Type B pancreatic cell (in vitro differentiated cells): ENCODE measurements around the gene SEC24C. TPM values are rescaled to one million over a fixed set of nuclear protein-coding genes. Genes with fewer than 3 reads are reported as not detected.
"Not testable (repeated sequence)": the region's sequence is repeated elsewhere in the genome, so short reads cannot be mapped to it uniquely, and the experiment has no call there.

ENCODE experiments used
- DNase-seq: peaks from one replicate; pipeline ENCODE4 v3.0.0; 2021; ENCODE audit warnings: mixed read lengths; ENCODE audit not compliant: unreplicated experiment; ENCODE audit errors: extremely low spot score
- H3K27ac Mint-ChIP-seq: 2 replicates; pipeline ENCODE4 v1.8.0; 2021; ENCODE audit warnings: mild to moderate bottlenecking, mixed read lengths
- H3K27me3 Mint-ChIP-seq: 2 replicates; pipeline ENCODE4 v1.8.0; 2021; ENCODE audit warnings: mixed read lengths
- H3K36me3 Mint-ChIP-seq: 2 replicates; pipeline ENCODE4 v1.8.0; 2021; ENCODE audit warnings: mixed read lengths
- H3K4me1 Mint-ChIP-seq: one replicate; pipeline ENCODE4 v1.8.0; 2021; ENCODE audit warnings: mixed read lengths; ENCODE audit not compliant: unreplicated experiment
- H3K4me3 Mint-ChIP-seq: 2 replicates; pipeline ENCODE4 v1.8.0; 2021; ENCODE audit warnings: mild to moderate bottlenecking, mixed read lengths
- H3K9me3 Mint-ChIP-seq: 2 replicates; pipeline ENCODE4 v1.8.0; 2021; ENCODE audit warnings: mixed read lengths
- CTCF ChIP-seq: fragments of 200-600 bp; sonication (generic); conservative IDR thresholded peaks from 2 replicates; pipeline ENCODE4 v1.5.0; 2021; ENCODE audit warnings: antibody characterized with exemption, mild to moderate bottlenecking
- total RNA-seq: library from RNA; stranded (reverse); gene quantifications from 2 replicates; pipeline ENCODE4 v1.2.1, GENCODE V29; 2021; ENCODE audit warnings: low replicate concordance

SEC24C gene
- total RNA-seq, 1 donor from 2014 or later, result 75.5 TPM

GRCh38 chr10:73790886-73791625, 46.9 kb downstream of the SEC24C start:
- Mint-ChIP-seq H3K27me3 (no peaks in the 10 kb centered on the region), H3K27ac (no peak overlapping the region), H3K36me3 (peaks cover 8% of the 10 kb centered on the region), H3K4me3 (no peak overlapping the region), H3K9me3 (no peaks in the 10 kb centered on the region), H3K4me1 (no peaks in the 10 kb centered on the region)
- TF ChIP-seq CTCF, result no peak
- no peak for DNase-seq

- no peaks in the 10 kb centered on the region for H3K9me3 Mint-ChIP-seq
- DNase-seq, result no peak
- H3K4me3 Mint-ChIP-seq, result no peak overlapping the region
- H3K27me3 Mint-ChIP-seq, result no peaks in the 10 kb centered on the region
- no peak overlapping the region for H3K27ac Mint-ChIP-seq
- TF ChIP-seq CTCF, result no peak
- no peaks in the 10 kb centered on the region for H3K4me1 Mint-ChIP-seq
- H3K36me3 Mint-ChIP-seq, result peaks cover 13% of the 10 kb centered on the region
Observed at GRCh38 chr10:73791871-73792400, 47.8 kb downstream of the SEC24C start.

- no peak for DNase-seq
- Mint-ChIP-seq H3K27ac (no peak overlapping the region), H3K36me3 (peaks cover 17% of the 10 kb centered on the region), H3K9me3 (no peaks in the 10 kb centered on the region), H3K4me1 (no peaks in the 10 kb centered on the region), H3K4me3 (no peak overlapping the region), H3K27me3 (no peaks in the 10 kb centered on the region)
- TF ChIP-seq CTCF, result no peak
Observed at GRCh38 chr10:73793456-73793855, 49.3 kb downstream of the SEC24C start.

- H3K4me3 Mint-ChIP-seq, DNase-seq, H3K27me3 Mint-ChIP-seq, H3K27ac Mint-ChIP-seq, H3K4me1 Mint-ChIP-seq, H3K9me3 Mint-ChIP-seq: not testable (repeated sequence)
- peaks cover 17% of the 10 kb centered on the region for H3K36me3 Mint-ChIP-seq
Observed at GRCh38 chr10:73795491-73795890, 51.3 kb downstream of the SEC24C start.

GRCh38 chr10:73796035-73796434, 51.9 kb downstream of the SEC24C start:
- not testable (repeated sequence) for H3K4me1 Mint-ChIP-seq, H3K27ac Mint-ChIP-seq, H3K9me3 Mint-ChIP-seq, H3K27me3 Mint-ChIP-seq, DNase-seq, H3K4me3 Mint-ChIP-seq
- H3K36me3 Mint-ChIP-seq, result peaks cover 17% of the 10 kb centered on the region

- no peaks in the 10 kb centered on the region for H3K27me3 Mint-ChIP-seq
- no peaks in the 10 kb centered on the region for H3K9me3 Mint-ChIP-seq
- no peak for TF ChIP-seq CTCF
- no peaks in the 10 kb centered on the region for H3K4me1 Mint-ChIP-seq
- H3K27ac Mint-ChIP-seq, result no peak overlapping the region
- H3K36me3 Mint-ChIP-seq, result peaks cover 17% of the 10 kb centered on the region
- no peak overlapping the region for H3K4me3 Mint-ChIP-seq
- DNase-seq, result no peak
Observed at GRCh38 chr10:73796766-73797165, 52.6 kb downstream of the SEC24C start.
